ENCODE results near the gene FAM120AOS. TPM values are rescaled to one million over a fixed set of nuclear protein-coding genes. Genes with fewer than 3 reads are reported as not detected.

The FAM120AOS gene
- total RNA-seq, 1 experiment from 2014 or later, result 36.0 TPM

DNA sequence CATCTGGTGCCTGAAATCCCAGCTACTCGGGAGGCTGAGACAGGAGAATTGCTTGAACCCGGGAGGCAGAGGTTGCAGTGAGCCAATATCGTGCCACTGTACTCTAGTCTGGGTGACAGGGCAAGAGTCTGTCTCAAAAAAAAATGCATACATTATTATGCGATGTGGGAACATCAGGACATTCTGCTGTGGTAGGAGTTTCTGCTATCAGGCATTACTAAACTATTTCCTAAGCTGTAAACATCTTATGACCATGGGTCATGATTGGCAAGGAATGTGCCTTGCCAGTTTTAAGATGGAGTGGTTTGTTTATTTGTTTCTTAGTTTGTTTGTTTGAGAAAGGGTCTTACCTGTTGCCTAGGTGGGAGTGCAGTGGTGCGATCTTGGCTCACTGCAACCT, 47.0 kb downstream of the FAM120AOS start:
- ATAC-seq (no peak), DNase-seq (ENCODE audit: low read depth, low spot score) (no peak)
- no peak overlapping the region for H3K4me3 ChIP-seq (ENCODE audit: low read depth in 2 of 2, low read length in 2 of 2)
- in situ Hi-C loops (cut with HindIII; ENCODE audit: low pct_unique_long_range_greater_than_20kb, low sequenced_read_pairs), result no loop called here
- intact Hi-C loops (cut with micrococcal nuclease; ENCODE audit: unreplicated experiment), result no loop called here
- no peaks in the 10 kb centered on the region for H3K36me3 ChIP-seq (ENCODE audit: control insufficient read depth, insufficient read depth, low read length)
- BruUV-seq (replicated peaks), result no TSS peak
- H3K4me1 ChIP-seq (ENCODE audit: control insufficient read depth, insufficient read depth, low read length), result no peaks in the 10 kb centered on the region
- H3K9me3 ChIP-seq (ENCODE audit: control insufficient read depth, insufficient read depth, low read depth, low read length), result no peaks in the 10 kb centered on the region
- POLR2A ChIA-PET, result interaction anchor here (0.7 kb wide), 1 partner anchor 488 kb away, joined by 3 read pairs; no protein-coding TSS in a partner anchor
- CTCF ChIA-PET, result no interaction called here
- H3K27ac ChIP-seq (ENCODE audit: low read length), result no peak overlapping the region
- no peaks in the 10 kb centered on the region for H3K27me3 ChIP-seq (ENCODE audit: control insufficient read depth, insufficient read depth, low read length)
- no peak for TF ChIP-seq SIN3A (IDR thresholded peaks at IDR 0.05; ENCODE audit: borderline replicate concordance, insufficient read depth, low read depth, low read length)
- TF ChIP-seq POLR2AphosphoS5 (IDR thresholded peaks at IDR 0.05; ENCODE audit: low read depth, low read length), result no peak
- no peak for TF ChIP-seq TCF7L2 (IDR thresholded peaks at IDR 0.05; ENCODE audit: low read depth, low read length)
- TF ChIP-seq CTCF (IDR thresholded peaks at IDR 0.05), result no peak
- TF ChIP-seq REST (IDR thresholded peaks at IDR 0.05; ENCODE audit: insufficient read depth in 1 of 2, low read depth in 2 of 2, low read length in 1 of 2), result no peak

GRCh38 chr9:93398471-93398870, 54.9 kb downstream of the FAM120AOS start:
- Histone ChIP-seq H3K4me3 (ENCODE audit: low read depth in 2 of 2, low read length in 2 of 2) (no peak overlapping the region), H3K36me3 (ENCODE audit: control insufficient read depth, insufficient read depth, low read length) (no peaks in the 10 kb centered on the region), H3K9me3 (ENCODE audit: control insufficient read depth, insufficient read depth, low read depth, low read length) (no peaks in the 10 kb centered on the region), H3K27me3 (ENCODE audit: control insufficient read depth, insufficient read depth, low read length) (no peaks in the 10 kb centered on the region), H3K4me1 (ENCODE audit: control insufficient read depth, insufficient read depth, low read length) (no peaks in the 10 kb centered on the region), H3K27ac (ENCODE audit: low read length) (no peak overlapping the region)
- TF ChIP-seq CTCF (IDR thresholded peaks at IDR 0.05) (no peak), REST (IDR thresholded peaks at IDR 0.05; ENCODE audit: insufficient read depth in 1 of 2, low read depth in 2 of 2, low read length in 1 of 2) (no peak), POLR2AphosphoS5 (IDR thresholded peaks at IDR 0.05; ENCODE audit: low read depth, low read length) (no peak), SIN3A (IDR thresholded peaks at IDR 0.05; ENCODE audit: borderline replicate concordance, insufficient read depth, low read depth, low read length) (no peak), TCF7L2 (IDR thresholded peaks at IDR 0.05; ENCODE audit: low read depth, low read length) (no peak)
- BruUV-seq (replicated peaks), result no TSS peak
- CTCF ChIA-PET, result interaction anchor here (0.6 kb wide), 1 partner anchor 245 kb away, joined by 3 read pairs; no protein-coding TSS in a partner anchor
- ATAC-seq (no peak), DNase-seq (ENCODE audit: low read depth, low spot score) (no peak)
- intact Hi-C loops (cut with micrococcal nuclease; ENCODE audit: unreplicated experiment) (no loop called here), in situ Hi-C loops (cut with HindIII; ENCODE audit: low pct_unique_long_range_greater_than_20kb, low sequenced_read_pairs) (no loop called here)
- POLR2A ChIA-PET, result no interaction called here
